ENCODE results near the gene ARRB1.

DNA sequence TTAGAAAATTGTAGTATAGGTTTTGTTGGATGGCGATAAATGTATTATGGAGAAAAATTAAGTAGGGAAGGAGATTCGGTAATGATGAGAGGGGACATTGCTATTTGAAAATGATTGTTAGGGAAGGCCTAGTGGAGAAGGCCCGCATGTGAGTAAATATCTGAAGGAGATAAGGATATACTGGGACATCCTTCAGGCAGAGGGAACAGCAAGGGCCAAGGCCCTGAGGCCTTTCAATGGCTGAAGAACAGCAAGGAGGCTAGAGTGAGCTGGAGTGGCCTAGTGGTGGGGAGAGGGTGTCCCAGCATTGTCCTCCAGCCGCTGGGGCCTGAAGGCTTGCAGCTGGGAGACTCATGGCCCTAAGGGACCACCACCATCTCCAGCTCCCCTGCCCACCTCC, 23.2 kb upstream of the ARRB1 start:
- TF ChIP-seq, protein P1, sequence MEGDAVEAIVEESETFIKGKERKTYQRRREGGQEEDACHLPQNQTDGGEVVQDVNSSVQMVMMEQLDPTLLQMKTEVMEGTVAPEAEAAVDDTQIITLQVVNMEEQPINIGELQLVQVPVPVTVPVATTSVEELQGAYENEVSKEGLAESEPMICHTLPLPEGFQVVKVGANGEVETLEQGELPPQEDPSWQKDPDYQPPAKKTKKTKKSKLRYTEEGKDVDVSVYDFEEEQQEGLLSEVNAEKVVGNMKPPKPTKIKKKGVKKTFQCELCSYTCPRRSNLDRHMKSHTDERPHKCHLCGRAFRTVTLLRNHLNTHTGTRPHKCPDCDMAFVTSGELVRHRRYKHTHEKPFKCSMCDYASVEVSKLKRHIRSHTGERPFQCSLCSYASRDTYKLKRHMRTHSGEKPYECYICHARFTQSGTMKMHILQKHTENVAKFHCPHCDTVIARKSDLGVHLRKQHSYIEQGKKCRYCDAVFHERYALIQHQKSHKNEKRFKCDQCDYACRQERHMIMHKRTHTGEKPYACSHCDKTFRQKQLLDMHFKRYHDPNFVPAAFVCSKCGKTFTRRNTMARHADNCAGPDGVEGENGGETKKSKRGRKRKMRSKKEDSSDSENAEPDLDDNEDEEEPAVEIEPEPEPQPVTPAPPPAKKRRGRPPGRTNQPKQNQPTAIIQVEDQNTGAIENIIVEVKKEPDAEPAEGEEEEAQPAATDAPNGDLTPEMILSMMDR (IDR thresholded peaks at IDR 0.05), result no peak
- TF ChIP-seq, protein P2, sequence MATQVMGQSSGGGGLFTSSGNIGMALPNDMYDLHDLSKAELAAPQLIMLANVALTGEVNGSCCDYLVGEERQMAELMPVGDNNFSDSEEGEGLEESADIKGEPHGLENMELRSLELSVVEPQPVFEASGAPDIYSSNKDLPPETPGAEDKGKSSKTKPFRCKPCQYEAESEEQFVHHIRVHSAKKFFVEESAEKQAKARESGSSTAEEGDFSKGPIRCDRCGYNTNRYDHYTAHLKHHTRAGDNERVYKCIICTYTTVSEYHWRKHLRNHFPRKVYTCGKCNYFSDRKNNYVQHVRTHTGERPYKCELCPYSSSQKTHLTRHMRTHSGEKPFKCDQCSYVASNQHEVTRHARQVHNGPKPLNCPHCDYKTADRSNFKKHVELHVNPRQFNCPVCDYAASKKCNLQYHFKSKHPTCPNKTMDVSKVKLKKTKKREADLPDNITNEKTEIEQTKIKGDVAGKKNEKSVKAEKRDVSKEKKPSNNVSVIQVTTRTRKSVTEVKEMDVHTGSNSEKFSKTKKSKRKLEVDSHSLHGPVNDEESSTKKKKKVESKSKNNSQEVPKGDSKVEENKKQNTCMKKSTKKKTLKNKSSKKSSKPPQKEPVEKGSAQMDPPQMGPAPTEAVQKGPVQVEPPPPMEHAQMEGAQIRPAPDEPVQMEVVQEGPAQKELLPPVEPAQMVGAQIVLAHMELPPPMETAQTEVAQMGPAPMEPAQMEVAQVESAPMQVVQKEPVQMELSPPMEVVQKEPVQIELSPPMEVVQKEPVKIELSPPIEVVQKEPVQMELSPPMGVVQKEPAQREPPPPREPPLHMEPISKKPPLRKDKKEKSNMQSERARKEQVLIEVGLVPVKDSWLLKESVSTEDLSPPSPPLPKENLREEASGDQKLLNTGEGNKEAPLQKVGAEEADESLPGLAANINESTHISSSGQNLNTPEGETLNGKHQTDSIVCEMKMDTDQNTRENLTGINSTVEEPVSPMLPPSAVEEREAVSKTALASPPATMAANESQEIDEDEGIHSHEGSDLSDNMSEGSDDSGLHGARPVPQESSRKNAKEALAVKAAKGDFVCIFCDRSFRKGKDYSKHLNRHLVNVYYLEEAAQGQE (IDR thresholded peaks at IDR 0.05; ENCODE audit: insufficient read depth in 1 of 2, low read depth in 2 of 2, low read length in 1 of 2), result no peak
- no peak for TF ChIP-seq POLR2AphosphoS5 (IDR thresholded peaks at IDR 0.05; ENCODE audit: low read depth, low read length)
